Fibroblast of villous mesenchyme (primary cell): ENCODE measurements around the gene LDB3. TPM values are rescaled to one million over a fixed set of nuclear protein-coding genes. Genes with fewer than 3 reads are reported as not detected.

Experiments used
- DNase-seq: peaks from one replicate; pipeline ENCODE4 v3.0.0-alpha.2; 2010; ENCODE audit warnings: low read depth
- H3K4me3 ChIP-seq: 2 replicates; pipeline ENCODE4 v1.5.1; 2011; ENCODE audit warnings: low read depth, mild to moderate bottlenecking, low read length
- CTCF ChIP-seq: IDR thresholded peaks from 2 replicates; pipeline ENCODE4 v1.5.1; 2012; ENCODE audit warnings: low read depth, mild to moderate bottlenecking, low read length; ENCODE audit not compliant: insufficient read depth
- total RNA-seq: library from RNA; depleted of rRNA; stranded (reverse); fragments of >200 nt; gene quantifications from 2 replicates; pipeline ENCODE4 v1.2.3, GENCODE V29; 2012

The LDB3 gene, protein sequence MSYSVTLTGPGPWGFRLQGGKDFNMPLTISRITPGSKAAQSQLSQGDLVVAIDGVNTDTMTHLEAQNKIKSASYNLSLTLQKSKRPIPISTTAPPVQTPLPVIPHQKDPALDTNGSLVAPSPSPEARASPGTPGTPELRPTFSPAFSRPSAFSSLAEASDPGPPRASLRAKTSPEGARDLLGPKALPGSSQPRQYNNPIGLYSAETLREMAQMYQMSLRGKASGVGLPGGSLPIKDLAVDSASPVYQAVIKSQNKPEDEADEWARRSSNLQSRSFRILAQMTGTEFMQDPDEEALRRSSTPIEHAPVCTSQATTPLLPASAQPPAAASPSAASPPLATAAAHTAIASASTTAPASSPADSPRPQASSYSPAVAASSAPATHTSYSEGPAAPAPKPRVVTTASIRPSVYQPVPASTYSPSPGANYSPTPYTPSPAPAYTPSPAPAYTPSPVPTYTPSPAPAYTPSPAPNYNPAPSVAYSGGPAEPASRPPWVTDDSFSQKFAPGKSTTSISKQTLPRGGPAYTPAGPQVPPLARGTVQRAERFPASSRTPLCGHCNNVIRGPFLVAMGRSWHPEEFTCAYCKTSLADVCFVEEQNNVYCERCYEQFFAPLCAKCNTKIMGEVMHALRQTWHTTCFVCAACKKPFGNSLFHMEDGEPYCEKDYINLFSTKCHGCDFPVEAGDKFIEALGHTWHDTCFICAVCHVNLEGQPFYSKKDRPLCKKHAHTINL
- total RNA-seq, result under 0.01 and 0.32 TPM in 2 replicates

- TF ChIP-seq CTCF, result no peak
- H3K4me3 ChIP-seq, result no peak within 1 kb of the TSS
- peak; percentile 33 for DNase-seq
These were observed at the start of gene LDB3 for GRCh38 chr10:86668297-86669165. TSS of gene LDB3 (plus strand) at chr10:86668511. CDS start at chr10:86668692, 181 bp downstream.

- TF ChIP-seq CTCF, result no peak
- no peak overlapping the region for H3K4me3 ChIP-seq
- no peak for DNase-seq
These were observed 40.0 kb upstream of the LDB3 start for GRCh38 chr10:86628311-86628710.

DNA sequence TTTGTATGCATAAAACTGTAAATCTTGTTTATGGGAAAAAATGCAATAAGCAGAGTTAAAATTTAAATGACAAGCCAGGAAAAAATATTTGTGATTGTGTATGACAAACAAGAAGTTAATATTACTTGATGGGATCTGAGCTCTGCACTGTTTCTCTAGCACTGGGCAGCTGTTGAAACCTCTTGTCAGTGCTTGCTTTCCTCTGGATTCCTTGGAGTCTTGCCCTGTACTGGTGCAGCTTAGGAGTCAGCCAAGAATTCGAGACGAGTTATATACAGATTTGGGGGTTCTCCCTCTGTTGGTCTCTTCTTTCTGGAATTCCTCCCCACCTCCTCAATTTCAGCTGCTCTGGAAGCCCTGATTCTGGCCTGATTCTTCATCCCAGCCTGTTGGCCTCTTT lies 38.2 kb upstream of the LDB3 start:
- no peak overlapping the region for H3K4me3 ChIP-seq
- no peak for TF ChIP-seq CTCF
- no peak for DNase-seq

GRCh38 chr10:86632009-86632800 lies 36.1 kb upstream of the LDB3 start:
- no peak overlapping the region for H3K4me3 ChIP-seq
- TF ChIP-seq CTCF, result peak; percentile 29
- no peak for DNase-seq

DNA sequence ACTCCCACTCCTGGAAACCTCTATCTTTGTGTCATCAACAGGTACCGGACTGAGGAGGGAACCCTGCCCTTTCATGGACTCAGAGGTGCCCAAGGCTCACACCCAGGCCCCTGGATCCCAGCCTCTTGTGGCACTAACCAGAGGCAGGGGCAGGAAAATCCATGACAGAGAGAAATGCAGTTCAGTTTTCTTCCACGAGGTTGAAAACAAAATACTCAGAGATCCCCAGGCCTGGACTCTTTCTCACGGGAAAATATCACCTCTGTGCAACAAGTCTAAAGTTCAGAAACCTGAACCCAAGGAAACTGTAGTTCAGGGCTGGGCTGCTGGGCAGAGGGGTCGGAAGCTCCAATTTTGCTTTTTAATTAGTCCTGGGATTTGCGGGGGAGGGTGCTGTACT lies 35.4 kb upstream of the LDB3 start:
- DNase-seq, result no peak
- TF ChIP-seq CTCF, result no peak
- no peak overlapping the region for H3K4me3 ChIP-seq

- no peak overlapping the region for H3K4me3 ChIP-seq
- DNase-seq, result peak; percentile 66
- no peak for TF ChIP-seq CTCF
These were observed 32.9 kb upstream of the LDB3 start for GRCh38 chr10:86635402-86635801.
